ENCODE measurements around the gene IGFN1. TPM values are rescaled to one million over a fixed set of nuclear protein-coding genes. Genes with fewer than 3 reads are reported as not detected.

Gene IGFN1
- total RNA-seq, 1 donor from 2014 or later, result 1.6 TPM

DNA sequence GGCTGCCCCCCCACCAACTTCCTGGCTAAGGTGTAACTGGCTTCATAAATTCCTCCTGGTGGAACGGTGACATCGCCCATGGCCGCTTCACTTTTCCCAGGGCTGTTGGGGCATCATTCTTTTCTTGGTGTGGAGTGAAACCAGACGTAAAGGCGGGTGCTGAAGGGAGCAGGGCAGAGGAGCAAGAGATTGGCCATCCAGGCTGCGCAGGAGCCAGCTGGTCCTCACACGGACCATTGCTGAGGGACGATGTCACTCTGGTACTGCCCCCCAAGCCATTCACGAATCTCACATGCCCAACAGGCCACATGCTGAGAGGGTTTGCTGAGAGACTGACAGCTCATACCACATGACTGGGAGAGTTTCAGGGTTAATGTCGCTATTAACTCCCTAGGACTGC lies 82.2 kb downstream of the IGFN1 start:
- Mint-ChIP-seq H3K36me3 (no peaks in the 10 kb centered on the region), H3K4me3 (no peak overlapping the region), H3K9me3 (no peaks in the 10 kb centered on the region), H3K27me3 (ENCODE audit: low read depth) (peaks cover 18% of the 10 kb centered on the region), H3K4me1 (peaks cover 17% of the 10 kb centered on the region), H3K27ac (no peak overlapping the region)
- DNase-seq (ENCODE audit: low spot score in 2 of 2, unreplicated experiment in 2 of 2), result no peak
- TF ChIP-seq, protein P1, sequence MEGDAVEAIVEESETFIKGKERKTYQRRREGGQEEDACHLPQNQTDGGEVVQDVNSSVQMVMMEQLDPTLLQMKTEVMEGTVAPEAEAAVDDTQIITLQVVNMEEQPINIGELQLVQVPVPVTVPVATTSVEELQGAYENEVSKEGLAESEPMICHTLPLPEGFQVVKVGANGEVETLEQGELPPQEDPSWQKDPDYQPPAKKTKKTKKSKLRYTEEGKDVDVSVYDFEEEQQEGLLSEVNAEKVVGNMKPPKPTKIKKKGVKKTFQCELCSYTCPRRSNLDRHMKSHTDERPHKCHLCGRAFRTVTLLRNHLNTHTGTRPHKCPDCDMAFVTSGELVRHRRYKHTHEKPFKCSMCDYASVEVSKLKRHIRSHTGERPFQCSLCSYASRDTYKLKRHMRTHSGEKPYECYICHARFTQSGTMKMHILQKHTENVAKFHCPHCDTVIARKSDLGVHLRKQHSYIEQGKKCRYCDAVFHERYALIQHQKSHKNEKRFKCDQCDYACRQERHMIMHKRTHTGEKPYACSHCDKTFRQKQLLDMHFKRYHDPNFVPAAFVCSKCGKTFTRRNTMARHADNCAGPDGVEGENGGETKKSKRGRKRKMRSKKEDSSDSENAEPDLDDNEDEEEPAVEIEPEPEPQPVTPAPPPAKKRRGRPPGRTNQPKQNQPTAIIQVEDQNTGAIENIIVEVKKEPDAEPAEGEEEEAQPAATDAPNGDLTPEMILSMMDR (IDR thresholded peaks at IDR 0.05; ENCODE audit: unreplicated experiment), result no peak

DNA sequence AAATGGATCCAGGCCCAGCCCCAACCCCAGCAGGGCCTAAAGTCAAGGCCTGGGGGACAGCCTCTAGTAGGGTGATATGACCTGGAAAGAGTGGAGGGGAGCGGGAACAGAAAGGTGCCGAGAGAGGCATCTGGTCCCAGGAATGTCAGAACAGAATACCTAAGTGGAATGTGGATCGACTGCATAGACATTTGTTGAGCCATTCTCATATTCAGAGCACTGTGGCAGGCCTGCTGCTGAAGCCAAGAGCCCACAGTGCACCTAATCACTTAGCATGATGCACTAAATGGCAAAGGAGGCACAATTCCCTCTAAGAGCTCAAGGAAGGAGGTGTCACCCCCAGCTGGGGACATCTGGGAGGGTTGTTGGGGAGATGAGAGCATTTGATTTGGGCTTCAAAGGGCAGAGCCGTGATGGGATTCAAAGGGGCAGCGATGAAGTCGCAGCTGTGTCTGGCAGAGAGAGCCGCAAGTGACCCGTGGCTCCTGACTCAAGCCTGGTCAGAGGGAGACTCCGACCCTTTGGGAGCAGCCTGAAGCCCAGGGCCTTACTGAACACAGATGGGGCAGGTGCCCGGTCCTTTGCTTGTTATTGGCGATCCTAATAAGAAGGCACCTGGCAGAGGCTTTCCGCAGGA lies 84.1 kb downstream of the IGFN1 start:
- Mint-ChIP-seq H3K4me3 (no peak overlapping the region), H3K9me3 (no peaks in the 10 kb centered on the region), H3K27me3 (ENCODE audit: low read depth) (peaks cover 11% of the 10 kb centered on the region), H3K4me1 (no peaks in the 10 kb centered on the region), H3K27ac (no peak overlapping the region), H3K36me3 (no peaks in the 10 kb centered on the region)
- TF ChIP-seq, protein P1 (IDR thresholded peaks at IDR 0.05; ENCODE audit: unreplicated experiment), result no peak
- DNase-seq (ENCODE audit: low spot score in 2 of 2, unreplicated experiment in 2 of 2), result no peak

DNA sequence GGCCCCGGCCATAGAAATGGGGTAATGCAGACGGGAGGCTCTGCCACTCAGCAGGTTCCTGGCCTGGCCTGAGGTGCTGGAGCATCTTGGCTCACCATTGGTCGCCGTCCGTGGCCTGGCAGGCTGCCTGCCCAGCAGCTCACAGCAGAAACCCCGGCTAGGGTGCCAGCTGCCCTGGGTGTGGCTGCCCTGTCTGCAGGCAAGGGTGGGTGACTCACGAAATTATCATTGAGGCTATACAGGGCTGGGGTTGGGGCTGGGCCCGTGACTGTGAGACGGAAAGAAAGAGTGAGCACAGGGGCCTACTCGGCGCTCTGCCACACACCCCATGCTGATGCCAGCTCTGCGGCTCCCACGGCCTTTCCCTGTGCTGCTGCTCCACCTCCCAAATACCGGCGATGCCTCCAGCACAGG lies 84.6 kb downstream of the IGFN1 start:
- H3K4me3 Mint-ChIP-seq, result no peak overlapping the region
- TF ChIP-seq, protein P1 (IDR thresholded peaks at IDR 0.05; ENCODE audit: unreplicated experiment), result no peak
- no peaks in the 10 kb centered on the region for H3K4me1 Mint-ChIP-seq
- DNase-seq (ENCODE audit: low spot score in 2 of 2, unreplicated experiment in 2 of 2), result no peak
- H3K27me3 Mint-ChIP-seq (ENCODE audit: low read depth), result peaks cover 9% of the 10 kb centered on the region
- H3K27ac Mint-ChIP-seq, result no peak overlapping the region
- H3K36me3 Mint-ChIP-seq, result no peaks in the 10 kb centered on the region
- no peaks in the 10 kb centered on the region for H3K9me3 Mint-ChIP-seq

DNA sequence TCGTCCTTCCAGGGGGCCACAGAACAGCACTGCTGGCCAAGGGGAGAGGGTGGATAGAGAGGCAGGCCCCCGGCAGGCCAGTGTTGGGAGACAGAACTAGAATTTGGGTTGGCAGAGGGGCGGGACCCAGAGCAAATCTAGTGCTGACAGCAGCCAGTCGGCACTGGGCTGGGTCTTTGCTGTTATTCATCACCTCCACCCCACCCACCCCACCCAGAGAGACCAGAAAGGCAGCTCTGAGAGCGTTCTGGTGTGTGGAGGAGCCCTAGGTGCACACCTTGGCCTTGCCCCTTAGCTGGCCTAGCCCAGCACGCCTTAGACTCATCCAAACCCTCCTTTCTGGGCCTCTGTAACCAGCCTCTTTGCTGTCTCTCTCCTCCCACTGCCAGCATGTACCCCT lies 86.3 kb downstream of the IGFN1 start:
- Mint-ChIP-seq H3K27me3 (ENCODE audit: low read depth) (peaks cover 12% of the 10 kb centered on the region), H3K27ac (no peak overlapping the region)

DNA sequence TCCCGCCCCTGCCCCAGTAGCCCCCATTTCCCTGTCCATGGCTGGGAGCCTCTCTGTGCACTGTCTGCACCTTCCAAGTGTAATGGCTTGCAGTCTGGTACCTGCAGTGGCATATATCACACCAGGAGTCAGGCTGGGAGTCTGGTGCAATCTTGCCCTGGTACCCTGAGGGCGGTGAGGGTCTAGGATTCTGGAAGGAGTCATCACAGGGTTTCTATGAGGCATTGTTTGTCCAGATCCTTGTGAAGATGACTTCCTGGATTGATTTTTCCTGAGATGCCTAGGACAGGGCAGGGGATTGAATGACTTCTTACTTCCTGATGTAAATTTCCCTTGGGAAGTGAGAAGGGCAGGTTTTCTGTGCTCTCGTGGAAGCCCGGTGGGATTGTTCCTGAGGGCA lies 86.8 kb downstream of the IGFN1 start:
- Mint-ChIP-seq H3K4me1 (no peaks in the 10 kb centered on the region), H3K36me3 (no peaks in the 10 kb centered on the region), H3K4me3 (no peak overlapping the region), H3K27me3 (ENCODE audit: low read depth) (peaks cover 15% of the 10 kb centered on the region), H3K9me3 (no peaks in the 10 kb centered on the region), H3K27ac (no peak overlapping the region)
- TF ChIP-seq, protein P1 (IDR thresholded peaks at IDR 0.05; ENCODE audit: unreplicated experiment), result no peak
- DNase-seq (ENCODE audit: low spot score in 2 of 2, unreplicated experiment in 2 of 2), result no peak

More for the DNA sequence above, 86.3 kb downstream of the IGFN1 start:
- Mint-ChIP-seq H3K4me1 (no peaks in the 10 kb centered on the region), H3K36me3 (no peaks in the 10 kb centered on the region), H3K9me3 (no peaks in the 10 kb centered on the region), H3K4me3 (no peak overlapping the region)
- TF ChIP-seq, protein P1 (IDR thresholded peaks at IDR 0.05; ENCODE audit: unreplicated experiment), result no peak
- no peak for DNase-seq (ENCODE audit: low spot score in 2 of 2, unreplicated experiment in 2 of 2)

Other genes with a start within 250 kb of the IGFN1 start
- 6.5 to 7.0 TPM (median 6.9 TPM) in 3 replicates for gene KIF21B, start 167.1 kb upstream of the IGFN1 start, total RNA-seq
- gene CACNA1S, start 78.4 kb upstream of the IGFN1 start, total RNA-seq, result 0.05 TPM in 1 of 3 replicates, not detected in the others
- gene ASCL5, start 63.6 kb upstream of the IGFN1 start, total RNA-seq, result not detected in 3 replicates
- 133 to 140 TPM (median 136 TPM) in 3 replicates for gene TMEM9, start 36.4 kb upstream of the IGFN1 start, total RNA-seq
- gene PKP1, start 92.7 kb downstream of the IGFN1 start, total RNA-seq, result 0.54 to 0.58 TPM (median 0.57 TPM) in 3 replicates
- 32.6 to 37.1 TPM (median 37.1 TPM) in 3 replicates for gene TNNT2, start 186.9 kb downstream of the IGFN1 start, total RNA-seq
- gene LAD1, start 208.5 kb downstream of the IGFN1 start, total RNA-seq, result 17.6 to 23.0 TPM (median 20.7 TPM) in 3 replicates
- gene TNNI1, start 230.9 kb downstream of the IGFN1 start, total RNA-seq, result 6.7 to 8.4 TPM (median 7.6 TPM) in 3 replicates

Measured in mesothelial cell of epicardium (in vitro differentiated cells).